H1 (cell line): ENCODE results near the gene SLC22A23. TPM values are rescaled to one million over a fixed set of nuclear protein-coding genes. Genes with fewer than 3 reads are reported as not detected.
A peak's percentile ranks its signal among the peaks of the same experiment; 100 is the strongest.

Experiments
- ASH2L ChIP-seq: fragments of 200-600, 300-600 bp; sonication (generic); IDR thresholded peaks from one replicate; pipeline ENCODE4 v1.7.1; 2017; ENCODE audit warnings: low read length
- BRCA1 ChIP-seq: IDR thresholded peaks from 2 replicates; pipeline ENCODE4 v1.6.1; 2012; ENCODE audit warnings: low read depth, low read length, improper control_type of control experiment
- CEBPB ChIP-seq: IDR thresholded peaks from 2 replicates; pipeline ENCODE4 v1.6.1; 2012; ENCODE audit warnings: low read depth, low read length
- CHD2 ChIP-seq: IDR thresholded peaks from 2 replicates; pipeline ENCODE4 v1.6.1; 2012; ENCODE audit warnings: low read length, improper control_type of control experiment
- CTCF ChIP-seq, 3 experiments: IDR thresholded peaks; 1 replicate in 2 of 3; 2 replicates in 1 of 3; pipeline versions ENCODE4 v1.5.1 to v1.6.1; 2011; ENCODE audit warnings: low read length in 3 of 3, mild to moderate bottlenecking in 3 of 3, inconsistent platforms in 2 of 3, low read depth in 1 of 3, moderate library complexity in 1 of 3; ENCODE audit not compliant: insufficient read depth in 1 of 3; ENCODE audit errors: control extremely low read depth in 1 of 3
- EP300 ChIP-seq, 2 experiments: IDR thresholded peaks; 1 replicate in 1 of 2; 2 replicates in 1 of 2; pipeline ENCODE4 v1.6.1; 2011 to 2012; ENCODE audit warnings: low read depth in 2 of 2, low read length in 2 of 2, mild to moderate bottlenecking in 2 of 2, borderline replicate concordance in 1 of 2, inconsistent platforms in 1 of 2, moderate library complexity in 1 of 2
- EZH2 ChIP-seq: fragments of 200-600 bp; sonication (generic); IDR thresholded peaks from 2 replicates; pipeline ENCODE4 v1.7.1; 2012; ENCODE audit warnings: low read depth, mild to moderate bottlenecking, moderate library complexity, low read length, inconsistent platforms; ENCODE audit not compliant: severe bottlenecking
- GTF2F1 ChIP-seq: IDR thresholded peaks from 2 replicates; pipeline ENCODE4 v1.6.1; 2012; ENCODE audit warnings: low read depth, low read length, improper control_type of control experiment, borderline replicate concordance
- HDAC6 ChIP-seq: IDR thresholded peaks from one replicate; pipeline ENCODE4 v1.7.1; 2012; ENCODE audit warnings: low read depth, mild to moderate bottlenecking, inconsistent platforms, low read length, moderate library complexity
- JUN ChIP-seq: IDR thresholded peaks from 2 replicates; pipeline ENCODE4 v1.6.1; 2011; ENCODE audit warnings: low read depth, mild to moderate bottlenecking, improper control_type of control experiment, low read length
- KDM5A ChIP-seq: fragments of 200-600 bp; IDR thresholded peaks from 2 replicates; pipeline ENCODE4 v1.7.1; 2012; ENCODE audit warnings: mild to moderate bottlenecking, low read length, inconsistent platforms, mixed read lengths
- PHF8 ChIP-seq: fragments of 200-600 bp; sonication (generic); conservative IDR thresholded peaks from 2 replicates; pipeline ENCODE4 v1.7.1; 2012; ENCODE audit warnings: low read depth, mild to moderate bottlenecking, inconsistent platforms, low read length, moderate library complexity
- RAD21 ChIP-seq, 2 experiments: IDR thresholded peaks in 1 of 2; conservative IDR thresholded peaks in 1 of 2; 2 replicates each; pipeline ENCODE4 v1.6.1; 2011; ENCODE audit warnings: low read depth in 2 of 2, low read length in 2 of 2, improper control_type of control experiment in 1 of 2, inconsistent platforms in 1 of 2, mild to moderate bottlenecking in 1 of 2, moderate library complexity in 1 of 2
- SIX5 ChIP-seq: IDR thresholded peaks from 2 replicates; pipeline ENCODE4 v1.6.1; 2011; ENCODE audit warnings: mild to moderate bottlenecking, low read depth, low read length
- TAF1 ChIP-seq: IDR thresholded peaks from 2 replicates; pipeline ENCODE4 v1.6.1; 2011; ENCODE audit warnings: mild to moderate bottlenecking, low read depth, low read length
- TBP ChIP-seq: IDR thresholded peaks from 2 replicates; pipeline ENCODE4 v1.6.1; 2011; ENCODE audit warnings: low read depth, low read length, improper control_type of control experiment
- polyA plus RNA-seq, 7 experiments: library from polyadenylated mRNA; depleted of rRNA in 3 of 7; stranded (reverse) in 5 of 7; unstranded in 2 of 7; fragments of >200 nt in 5 of 7; fragments of 200-250 nt in 2 of 7; gene quantifications; 1 replicate in 5 of 7; 2 replicates in 1 of 7; 4 replicates in 1 of 7; pipeline versions ENCODE4 v1.2.1 to v1.2.3, GENCODE V29; 2011 to 2013; ENCODE audit warnings: missing spikeins in 2 of 7, mixed read lengths in 2 of 7
- total RNA-seq: library from RNA; stranded (reverse); fragmentation: NEBNext Ultra II Directional; extraction: Animal tissue kit (Norgen Biotek cat#: 25700); gene quantifications from 2 replicates; pipeline ENCODE4 v1.2.1, GENCODE V29; 2021
- TF ChIP-seq, protein P1 (sequence below): IDR thresholded peaks from 2 replicates; pipeline ENCODE4 v1.6.1; 2012; ENCODE audit warnings: low read length, inconsistent platforms
- TF ChIP-seq, protein P2 (sequence below): IDR thresholded peaks from 2 replicates; pipeline ENCODE4 v1.6.1; 2011; ENCODE audit warnings: low read depth, mild to moderate bottlenecking, low read length; ENCODE audit not compliant: insufficient read depth

The SLC22A23 gene
- total and polyA plus RNA-seq, 2 of the 8 experiments (the other 6 are each of a cell fraction or from before 2014, with no cell fraction given), result 9.9 to 38.4 TPM

DNA sequence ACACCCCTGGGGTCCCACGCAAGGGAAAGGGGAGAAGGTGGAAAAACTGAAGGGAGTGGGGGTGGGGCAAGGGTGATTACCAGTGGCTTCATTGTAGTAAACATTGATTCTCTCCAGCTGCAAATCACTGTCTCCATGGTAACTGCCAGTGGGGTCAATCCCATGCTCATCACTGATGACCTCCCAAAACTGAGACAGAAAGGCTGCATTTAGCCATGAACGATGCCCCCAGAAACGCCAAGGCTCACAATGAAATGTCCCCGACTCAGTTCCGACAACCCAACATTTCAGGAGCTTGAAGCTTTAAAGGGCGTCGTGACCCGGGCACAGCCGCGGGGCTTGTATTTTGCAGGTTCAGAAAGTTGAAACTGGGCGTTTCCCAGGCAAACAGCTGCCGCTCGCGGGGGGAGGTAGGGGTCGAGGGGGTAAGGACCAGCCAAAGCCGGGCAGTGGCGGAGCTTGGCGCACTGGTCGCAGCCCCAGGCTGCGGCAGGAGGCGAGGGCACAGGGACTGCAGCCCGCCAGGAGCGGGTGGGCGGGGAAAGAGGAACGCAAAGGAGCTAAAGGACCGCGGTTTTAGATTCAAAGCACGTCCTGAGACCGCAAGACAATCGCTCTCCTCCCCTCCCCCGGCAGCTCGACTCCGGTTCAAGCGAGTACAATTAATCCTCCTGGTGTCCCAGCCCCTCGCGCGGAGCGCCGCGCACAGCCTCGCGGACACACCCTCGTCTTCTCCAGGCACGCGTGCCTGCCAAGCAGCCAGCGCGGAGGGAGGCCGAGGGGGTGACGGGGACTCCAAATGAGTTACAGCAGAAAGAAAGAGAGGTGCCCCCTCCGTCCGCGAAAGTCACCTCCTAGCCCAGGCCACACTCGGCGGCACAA is 230.1 kb downstream of the SLC22A23 start (continued):
- TF ChIP-seq, protein P1, sequence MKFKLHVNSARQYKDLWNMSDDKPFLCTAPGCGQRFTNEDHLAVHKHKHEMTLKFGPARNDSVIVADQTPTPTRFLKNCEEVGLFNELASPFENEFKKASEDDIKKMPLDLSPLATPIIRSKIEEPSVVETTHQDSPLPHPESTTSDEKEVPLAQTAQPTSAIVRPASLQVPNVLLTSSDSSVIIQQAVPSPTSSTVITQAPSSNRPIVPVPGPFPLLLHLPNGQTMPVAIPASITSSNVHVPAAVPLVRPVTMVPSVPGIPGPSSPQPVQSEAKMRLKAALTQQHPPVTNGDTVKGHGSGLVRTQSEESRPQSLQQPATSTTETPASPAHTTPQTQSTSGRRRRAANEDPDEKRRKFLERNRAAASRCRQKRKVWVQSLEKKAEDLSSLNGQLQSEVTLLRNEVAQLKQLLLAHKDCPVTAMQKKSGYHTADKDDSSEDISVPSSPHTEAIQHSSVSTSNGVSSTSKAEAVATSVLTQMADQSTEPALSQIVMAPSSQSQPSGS, result no peak
- TF ChIP-seq BRCA1 (no peak), GTF2F1 (no peak), EP300 (IDR thresholded peaks at IDR 0.05; ENCODE audit: borderline replicate concordance in 1 of 2, low read depth in 2 of 2, low read length in 2 of 2) (no peak), CEBPB (no peak), TAF1 (peak; percentile 23; the same call in 1 of the 2 replicates), RAD21 (IDR thresholded peaks at IDR 0.05 in 1 of 2, conservative IDR thresholded peaks at IDR 0.05 in 1 of 2; ENCODE audit: low read depth in 2 of 2, low read length in 2 of 2) (no peak), JUN (no peak), ASH2L (peak; percentile 25), EZH2 (no peak), CTCF (IDR thresholded peaks at IDR 0.05; ENCODE audit: control extremely low read depth in 1 of 3, insufficient read depth in 1 of 3, low read depth in 1 of 3, low read length in 3 of 3) (no peak), KDM5A (no peak), PHF8 (no peak), SIX5 (no peak), HDAC6 (no peak), CHD2 (no peak), TBP (no peak)
- TF ChIP-seq, protein P2, sequence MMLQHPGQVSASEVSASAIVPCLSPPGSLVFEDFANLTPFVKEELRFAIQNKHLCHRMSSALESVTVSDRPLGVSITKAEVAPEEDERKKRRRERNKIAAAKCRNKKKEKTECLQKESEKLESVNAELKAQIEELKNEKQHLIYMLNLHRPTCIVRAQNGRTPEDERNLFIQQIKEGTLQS, result no peak
